ENCODE results near the gene TUNAR. TPM values are rescaled to one million over a fixed set of nuclear protein-coding genes. Genes with fewer than 3 reads are reported as not detected.
"Not testable (repeated sequence)": the region's sequence is repeated elsewhere in the genome, so short reads cannot be mapped to it uniquely, and the experiment has no call there.

The TUNAR gene
- total RNA-seq, 1 donor from 2014 or later = not detected

DNA sequence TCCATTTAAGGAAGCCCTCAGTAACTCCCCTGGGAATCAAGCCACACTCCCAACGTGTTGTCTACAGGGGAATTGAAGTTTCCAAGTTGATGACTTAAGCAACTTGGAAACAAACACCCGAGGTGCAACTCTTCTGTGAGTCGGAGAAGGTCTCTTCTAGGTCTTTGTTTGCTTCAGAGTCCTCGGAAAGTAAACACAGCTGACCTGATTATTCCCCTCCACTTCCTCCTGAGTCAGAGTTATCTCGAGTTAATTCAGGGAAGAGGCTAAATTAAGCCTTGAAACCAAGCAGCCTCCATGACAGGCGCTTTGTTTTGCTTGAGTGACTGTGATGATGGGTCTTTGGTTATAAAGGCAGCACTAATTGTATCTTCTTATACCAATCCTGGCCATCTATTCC is 41.8 kb downstream of the TUNAR start:
- DNase-seq = no peak

DNA sequence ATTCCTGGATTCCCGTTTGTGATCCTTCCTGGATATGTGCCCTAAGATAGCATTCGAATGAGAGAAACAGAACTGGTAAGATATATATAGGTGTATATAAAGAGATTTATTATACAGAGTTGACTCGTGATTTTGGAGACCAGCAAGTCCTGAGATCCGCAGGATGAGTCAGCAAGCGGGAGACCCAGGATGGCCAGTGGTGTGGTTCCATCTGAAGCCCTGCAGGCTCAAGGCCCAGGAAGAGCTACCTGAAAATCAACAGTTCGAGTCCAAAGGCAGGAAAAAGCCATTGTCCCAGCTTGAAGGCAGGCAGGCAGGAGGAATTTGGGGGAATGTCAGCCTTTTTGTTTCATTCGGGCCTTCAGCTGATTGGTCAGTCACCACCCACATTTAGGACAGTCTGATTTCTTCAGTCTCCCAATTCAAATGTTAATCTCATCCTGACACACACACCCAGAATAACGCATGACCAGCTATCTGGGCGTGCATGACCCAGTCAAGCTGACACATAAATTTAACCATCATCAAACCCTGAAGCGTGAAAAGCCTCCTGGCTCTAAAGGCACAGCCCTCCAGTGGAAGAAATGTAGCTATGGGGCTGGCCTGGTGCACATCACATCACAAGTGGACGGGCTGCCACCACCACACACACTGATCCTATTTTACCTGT is 44.3 kb downstream of the TUNAR start:
- DNase-seq = no peak

DNA sequence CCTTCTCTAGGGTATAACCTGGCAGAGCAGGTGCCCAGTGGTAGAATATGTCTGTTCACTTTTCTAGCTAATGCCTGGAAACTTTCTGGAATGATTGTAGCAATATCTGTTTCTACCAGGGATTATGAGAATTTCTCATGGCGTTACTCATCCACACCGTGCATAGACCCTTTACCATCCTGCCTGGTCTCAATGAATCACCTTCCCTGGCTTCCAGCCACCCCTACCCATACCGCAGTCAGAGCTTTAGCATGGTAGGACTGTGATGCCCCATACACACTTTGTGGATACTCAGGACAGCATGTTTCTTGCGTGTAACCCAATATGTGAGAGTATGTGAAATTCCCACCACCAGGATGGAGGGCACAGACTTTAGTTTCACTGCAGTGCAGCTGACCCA is 45.4 kb downstream of the TUNAR start:
- no peak for DNase-seq

DNA sequence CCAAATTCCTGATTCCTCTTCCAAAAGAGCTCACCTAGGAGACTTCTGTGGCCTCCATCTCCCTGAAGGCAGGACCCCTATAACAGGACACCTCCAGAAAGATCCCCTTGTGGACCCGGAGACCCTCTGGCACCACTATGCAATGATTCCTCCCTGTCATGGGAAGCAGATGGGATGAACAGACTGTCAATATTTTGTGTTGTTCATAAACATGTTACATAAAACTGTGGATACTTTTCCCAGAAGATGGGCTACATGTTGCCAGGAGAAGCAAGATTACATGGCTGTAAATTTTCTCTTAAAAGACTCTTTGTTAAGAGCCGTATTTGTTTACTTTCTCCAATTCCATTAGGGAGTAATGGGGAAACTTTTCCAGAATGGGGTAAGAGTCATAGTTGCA is 52.1 kb downstream of the TUNAR start:
- DNase-seq = no peak

DNA sequence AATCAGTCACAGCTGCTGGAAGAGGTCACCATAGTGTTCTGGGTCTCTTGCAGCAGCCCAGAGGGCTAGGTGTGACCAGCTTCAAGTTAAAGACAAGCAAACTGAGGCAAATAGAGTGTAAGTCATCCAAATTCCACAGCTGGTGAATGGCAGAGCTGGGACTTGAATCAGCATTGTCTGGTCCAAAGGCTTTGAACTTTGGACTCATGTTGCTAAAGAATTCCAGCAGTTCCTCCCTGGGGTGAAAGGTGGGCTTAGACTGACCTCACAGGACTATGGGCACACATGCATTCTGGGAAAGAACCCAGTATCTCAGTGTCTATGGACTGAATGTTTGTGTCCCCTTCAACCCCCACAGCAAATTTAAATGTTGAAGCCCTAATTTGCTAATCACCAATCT is 54.8 kb downstream of the TUNAR start:
- DNase-seq = no peak

DNA sequence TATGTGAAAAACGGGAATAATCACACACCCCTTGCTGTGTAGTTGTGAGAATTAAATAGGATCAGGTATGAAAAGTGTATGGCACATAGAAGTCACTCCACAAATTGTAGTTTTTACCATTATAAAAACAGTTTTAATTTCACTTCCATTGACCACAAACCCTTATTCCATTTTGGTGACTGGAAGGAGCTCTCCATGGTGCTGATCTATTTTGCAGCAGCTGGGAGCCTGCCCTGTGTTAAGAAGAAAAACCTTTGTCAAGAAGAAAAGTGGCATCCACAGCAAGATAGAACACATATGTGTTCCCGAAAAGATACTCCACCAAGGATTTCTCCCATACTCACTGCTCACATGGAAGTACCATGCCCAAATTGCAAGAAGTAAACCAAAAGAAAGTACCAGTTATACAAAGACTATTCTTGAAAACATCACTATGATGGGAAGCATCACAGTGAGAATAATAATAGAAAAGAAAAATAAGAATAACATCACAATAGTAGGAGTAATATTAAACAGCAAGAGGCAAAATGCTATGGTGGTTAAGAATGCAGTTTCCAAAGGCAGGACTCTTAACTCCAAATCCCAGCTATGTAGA is 58.7 kb downstream of the TUNAR start:
- DNase-seq = peak; percentile 78

DNA sequence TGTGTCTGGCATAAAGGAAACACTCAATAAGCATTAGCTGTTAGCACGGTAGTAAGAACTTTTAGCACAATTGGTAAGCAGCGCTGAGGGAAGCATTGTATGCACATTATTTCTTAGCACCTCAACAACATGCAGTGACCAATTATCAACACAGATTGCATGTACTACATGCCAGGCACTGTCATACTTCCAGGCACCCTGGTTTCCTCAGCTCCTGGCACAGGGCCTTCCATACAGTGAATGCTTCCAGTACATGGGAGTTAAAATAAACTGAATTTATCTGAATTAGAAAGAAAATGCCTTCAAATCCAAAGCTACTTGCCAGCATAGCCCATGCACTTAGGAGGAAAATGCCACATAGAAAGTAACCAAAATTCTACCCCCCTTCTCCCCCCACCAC is 59.4 kb downstream of the TUNAR start:
- DNase-seq = no peak

DNA sequence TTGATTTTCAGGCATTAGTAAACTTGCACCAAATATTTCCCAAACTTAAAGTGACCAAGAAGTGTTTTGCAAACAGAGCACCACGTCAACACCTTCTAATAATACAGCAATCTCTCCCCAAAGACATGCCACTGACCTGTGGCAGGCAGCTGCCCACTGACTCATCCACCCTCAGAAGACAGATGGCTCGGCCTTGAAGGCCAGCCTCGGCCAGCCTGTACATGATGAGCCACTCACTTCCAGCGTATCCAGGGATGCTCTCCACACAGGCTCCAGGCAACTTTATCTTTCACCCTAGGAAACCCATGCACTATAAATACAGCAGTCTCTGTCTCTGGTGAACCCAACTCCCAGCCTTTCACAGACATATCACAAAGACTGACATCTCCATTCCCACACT is 62.7 kb downstream of the TUNAR start:
- no peak for DNase-seq

DNA sequence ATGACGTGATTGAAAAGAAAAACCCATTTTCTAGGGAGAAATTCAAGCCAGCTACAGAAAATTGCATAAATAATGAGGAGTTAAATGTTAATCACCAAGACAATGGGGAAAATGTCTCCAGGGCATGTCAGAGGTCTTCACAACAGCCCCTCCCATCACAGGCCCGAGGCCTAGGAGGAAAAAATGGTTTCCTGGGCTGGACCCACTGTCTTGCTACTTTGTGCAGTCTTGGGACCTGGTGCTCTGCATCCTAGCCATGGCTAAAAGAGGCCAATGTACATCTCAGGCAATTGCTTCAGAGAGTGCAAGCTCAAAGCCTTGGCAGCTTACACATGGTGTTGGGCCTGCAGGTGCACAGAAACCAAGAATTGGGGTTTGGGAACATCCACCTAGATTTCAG is 65.3 kb downstream of the TUNAR start:
- DNase-seq = no peak

DNA sequence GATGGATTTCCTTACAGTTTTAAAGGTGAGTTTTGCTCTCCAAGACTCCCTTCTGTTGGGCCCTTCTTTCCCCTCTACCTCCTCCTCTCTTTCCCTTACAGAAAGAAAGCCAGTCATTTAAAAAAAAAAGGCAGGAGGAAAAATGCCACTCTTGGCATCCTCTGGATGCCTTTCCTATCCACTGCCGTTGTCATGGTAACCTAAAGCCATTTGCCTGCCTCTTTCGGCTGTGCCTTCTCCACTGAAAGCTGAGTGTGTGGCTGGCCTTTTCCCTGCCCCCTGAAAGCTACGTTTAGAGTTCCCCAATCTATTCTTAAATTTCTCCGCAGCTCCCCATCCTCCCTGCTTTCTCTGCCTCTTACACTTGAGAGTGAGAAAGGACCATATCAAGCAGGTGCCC is 67.1 kb downstream of the TUNAR start:
- no peak for DNase-seq

DNA sequence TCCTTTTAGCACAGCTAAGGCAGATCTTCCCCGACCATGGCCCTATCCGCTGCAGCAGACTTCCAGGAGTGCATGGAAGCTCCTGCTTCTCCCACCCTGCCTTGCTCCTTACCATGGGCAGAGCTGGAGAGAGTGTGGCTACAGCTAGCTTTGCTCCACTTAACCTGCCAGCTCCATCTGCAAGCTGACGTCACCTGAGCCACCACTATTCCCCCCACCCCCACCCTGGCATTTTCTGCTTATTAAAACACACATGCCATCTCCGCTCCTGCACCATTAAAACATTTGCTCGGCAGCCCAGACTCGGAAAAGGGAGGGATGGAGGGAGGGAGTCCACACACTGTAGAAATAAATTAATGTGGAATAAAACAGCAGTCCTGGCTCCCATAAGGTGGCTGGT is 67.8 kb downstream of the TUNAR start:
- DNase-seq = no peak

DNA sequence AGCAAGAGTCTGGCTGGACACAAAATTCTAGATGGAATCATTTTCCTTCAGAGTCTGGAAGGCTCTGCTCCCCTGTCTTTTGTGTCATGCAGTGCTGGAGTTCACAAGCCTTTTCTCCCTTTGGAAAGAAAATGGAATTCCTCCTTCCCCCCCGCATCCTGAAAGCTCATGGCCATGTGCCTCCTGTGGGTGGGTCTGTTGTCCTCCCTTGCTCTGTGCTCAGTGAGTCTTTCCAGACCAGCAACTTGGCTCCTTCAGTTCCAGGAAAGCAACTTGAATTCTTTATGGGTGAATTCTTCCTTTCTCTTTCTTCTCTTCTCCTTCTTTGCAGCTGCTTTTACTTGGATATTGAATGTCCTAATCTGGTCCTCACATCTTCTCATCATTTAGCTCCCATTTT is 70.2 kb downstream of the TUNAR start:
- no peak for DNase-seq

DNA sequence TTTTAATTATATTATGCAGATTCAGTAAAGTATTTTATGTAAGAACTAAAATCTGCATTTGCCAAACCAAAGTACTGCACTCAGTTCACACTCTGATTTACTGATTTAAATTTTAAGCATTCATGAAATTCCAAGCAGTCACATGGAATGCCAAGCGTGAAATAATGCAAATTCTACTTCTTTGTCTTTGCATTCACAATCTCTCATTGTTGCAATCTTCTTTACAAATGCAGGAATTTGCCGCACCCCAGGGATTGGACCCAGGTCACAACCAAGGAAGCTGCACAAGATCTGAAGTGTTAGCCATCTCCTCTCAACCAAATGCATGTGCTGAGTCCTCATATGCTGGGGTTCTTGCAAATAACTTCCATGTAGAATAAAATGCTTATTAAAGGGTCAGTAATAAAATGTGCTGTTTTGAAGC is 71.9 kb downstream of the TUNAR start:
- DNase-seq = no peak

DNA sequence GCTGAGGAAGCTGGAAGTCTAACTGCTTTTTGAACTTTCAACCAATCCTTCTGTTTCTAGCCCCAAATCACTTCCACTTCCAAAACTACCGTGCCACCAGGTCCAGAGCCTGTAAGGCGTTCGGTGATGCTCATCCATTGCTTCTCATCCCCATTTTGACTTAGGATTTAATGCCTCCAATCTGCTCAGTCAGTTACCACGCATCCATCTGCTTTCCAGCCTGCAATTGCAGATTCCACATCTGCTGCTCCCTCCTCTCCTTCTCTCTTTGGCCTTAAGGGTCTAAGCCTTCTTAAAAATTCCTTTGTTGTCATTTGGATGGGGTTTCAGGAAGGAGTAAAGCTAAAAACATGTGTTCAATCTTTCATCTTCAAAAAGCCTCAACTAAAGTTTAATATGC is 74.7 kb downstream of the TUNAR start:
- DNase-seq = no peak

DNA sequence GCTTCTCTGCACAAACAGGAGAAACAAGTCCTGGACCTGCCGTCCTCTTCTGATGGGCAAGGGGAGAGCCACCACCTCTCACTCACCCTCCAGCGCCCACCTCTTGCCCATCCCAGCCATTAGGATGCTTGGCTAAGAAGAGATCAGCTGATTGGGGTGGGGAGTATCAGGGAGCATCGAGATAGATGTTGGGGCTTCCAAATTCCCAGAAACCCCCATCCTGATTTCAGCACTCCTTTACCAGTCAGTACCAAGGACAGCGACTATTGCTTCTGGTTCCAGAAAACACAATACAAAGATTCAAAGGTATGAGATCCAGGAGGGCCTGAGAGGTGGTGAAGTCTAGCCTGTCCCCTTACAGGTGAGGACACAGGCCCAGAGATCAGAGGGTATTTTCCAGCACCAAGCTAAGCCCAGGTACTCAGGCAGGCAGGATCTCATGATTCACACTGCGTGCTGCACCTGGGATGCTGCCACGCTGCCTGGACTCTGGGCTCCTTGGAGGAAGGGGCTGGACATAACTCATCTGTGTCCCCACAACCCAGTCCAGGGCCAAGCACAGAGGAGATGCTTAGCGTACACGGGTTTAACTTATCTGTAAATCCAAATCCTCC is 76.6 kb downstream of the TUNAR start:
- DNase-seq = peak; percentile 44

DNA sequence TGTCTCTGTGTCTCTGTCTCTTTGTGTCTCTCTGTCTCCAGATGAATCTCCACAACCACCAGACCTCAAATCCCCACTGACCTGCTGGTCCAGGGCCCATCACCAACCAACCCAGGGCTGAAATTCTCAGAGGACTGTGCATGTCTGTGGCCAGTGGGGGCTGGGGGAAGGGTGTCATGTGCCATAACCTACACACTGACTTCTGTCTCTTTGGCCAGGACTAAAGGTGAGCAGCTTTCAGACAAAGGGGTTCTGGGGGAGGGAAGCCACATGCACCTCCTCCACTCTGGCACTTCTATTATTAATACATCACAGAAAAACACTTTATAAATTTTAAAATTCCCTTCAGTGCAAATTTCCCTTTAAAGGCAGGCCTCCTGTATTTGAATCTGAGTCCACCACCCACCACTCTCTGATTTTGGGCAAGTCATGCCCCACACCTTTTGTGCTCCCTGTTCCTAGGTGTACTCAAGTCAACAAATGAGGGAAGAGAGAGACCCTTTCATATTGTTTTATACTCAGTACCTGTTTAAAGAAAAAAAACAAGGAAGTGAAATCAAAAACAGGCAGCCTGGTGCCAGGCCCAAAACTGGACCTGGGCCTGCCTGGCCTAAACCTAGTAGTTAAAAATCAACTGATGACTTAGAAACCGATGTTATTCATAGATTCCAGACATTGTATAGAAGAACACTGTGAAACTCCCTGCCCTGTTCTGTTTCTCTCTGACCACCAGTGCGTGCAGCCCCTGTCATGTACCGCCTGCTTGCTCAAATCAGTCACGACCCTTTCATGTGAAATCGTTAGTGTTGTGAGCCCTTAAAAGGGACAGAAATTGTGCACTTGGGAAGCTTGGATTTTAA is 80.2 kb downstream of the TUNAR start:
- no peak for DNase-seq

DNA sequence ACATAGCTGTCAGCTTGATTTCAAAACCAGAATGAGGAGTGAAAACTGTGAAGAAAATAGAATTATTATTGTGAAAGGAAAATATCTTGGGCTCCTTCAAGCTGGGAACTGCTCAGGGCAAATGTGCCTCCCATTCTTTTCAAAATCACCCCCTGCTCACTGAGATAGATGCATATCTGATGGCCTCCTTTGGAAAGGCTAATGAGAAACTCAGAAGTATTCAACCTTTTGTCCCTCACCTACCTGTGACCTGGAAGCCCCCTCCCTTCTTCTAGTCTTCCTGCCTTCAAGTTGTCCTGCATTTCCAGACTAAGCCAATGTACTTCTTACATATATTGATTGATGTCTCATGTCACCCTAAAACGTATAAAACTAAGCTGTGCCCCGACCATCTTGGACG is 81.5 kb downstream of the TUNAR start:
- no peak for DNase-seq

DNA sequence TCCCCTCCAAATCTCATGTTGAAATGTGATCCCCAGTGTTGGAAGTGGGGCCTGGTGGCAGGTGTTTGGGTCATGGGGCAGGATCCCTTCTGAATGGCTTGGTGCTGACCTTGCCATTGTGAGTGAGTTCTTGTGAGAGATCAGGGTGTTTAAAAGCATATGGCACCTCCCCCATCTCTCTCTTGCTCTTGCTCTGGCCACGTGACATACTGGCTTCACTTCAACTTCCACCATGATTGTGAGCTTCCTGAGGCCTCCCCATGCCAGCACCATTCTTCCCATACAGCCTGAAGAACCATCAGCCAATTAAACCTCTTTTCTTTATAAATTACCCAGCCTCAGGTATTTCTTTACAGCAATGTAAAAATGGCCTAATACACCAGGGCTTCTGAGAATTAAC is 82.7 kb downstream of the TUNAR start:
- DNase-seq = no peak

DNA sequence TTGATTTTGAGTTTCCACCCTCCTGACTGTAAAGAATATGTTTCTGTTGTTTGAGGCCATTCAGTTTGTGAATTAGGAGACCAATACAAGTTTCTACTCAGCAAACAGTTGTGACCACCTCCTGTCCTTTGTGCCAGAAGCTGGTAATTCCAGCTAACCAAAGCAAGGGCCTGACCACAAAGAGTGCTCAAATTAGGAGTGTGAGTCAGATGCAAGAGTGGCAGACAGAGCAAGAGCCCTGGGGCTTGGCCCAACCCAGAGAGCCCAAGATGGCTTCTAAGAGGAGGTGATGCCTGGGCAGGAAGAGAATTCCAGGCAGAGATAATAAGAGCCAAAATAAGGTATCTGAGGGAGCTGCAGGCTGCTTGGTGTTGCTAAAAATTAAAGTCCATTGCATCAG is 84.8 kb downstream of the TUNAR start:
- no peak for DNase-seq

DNA sequence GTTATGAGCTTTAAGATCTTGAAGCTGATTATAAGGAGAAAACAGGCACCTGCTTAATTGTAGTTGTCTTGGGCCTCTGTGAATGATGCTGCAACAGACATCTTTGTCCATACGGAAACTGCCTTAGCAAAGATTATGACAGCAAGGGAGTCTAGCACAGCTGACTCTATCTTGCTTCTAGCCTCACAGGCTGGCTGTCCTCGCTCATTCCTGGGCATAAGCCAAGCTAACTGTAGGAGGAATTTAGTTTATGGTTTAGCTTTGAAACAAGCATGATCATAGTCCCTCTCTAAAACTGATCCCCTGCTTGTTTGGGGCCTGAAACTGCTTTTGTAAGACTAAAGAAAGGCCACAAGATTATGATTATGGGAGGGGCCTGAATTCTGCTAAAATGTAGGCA is 88.3 kb downstream of the TUNAR start:
- DNase-seq = no peak

DNA sequence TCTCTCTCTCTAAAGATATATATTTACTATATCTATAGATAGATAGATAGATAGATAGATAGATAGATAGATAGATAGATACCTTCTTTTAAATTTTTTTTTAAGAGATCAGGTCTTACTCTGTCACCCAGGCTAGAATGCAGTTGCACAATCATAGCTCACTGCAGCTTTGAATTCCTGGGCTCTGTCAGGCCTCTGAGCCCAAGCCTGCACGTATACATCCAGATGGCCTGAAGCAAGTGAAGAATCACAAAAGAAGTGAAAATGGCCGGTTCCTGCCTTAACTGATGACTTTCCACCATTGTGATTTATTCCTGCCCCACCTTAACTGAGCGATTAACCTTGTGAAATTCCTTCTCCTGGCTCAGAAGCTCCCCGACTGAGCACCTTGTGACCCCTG is 91.4 kb downstream of the TUNAR start:
- not testable (repeated sequence) for DNase-seq

All from tongue (tissue), 2 donors.